NT2/D1 (cell line): ENCODE measurements around the gene GABRQ.

Experiments used
- SUZ12 ChIP-seq: IDR thresholded peaks from 2 replicates; pipeline ENCODE4 v1.6.1; 2011; ENCODE audit not compliant: insufficient read length, insufficient read depth; ENCODE audit errors: extremely low read depth
- YY1 ChIP-seq: IDR thresholded peaks from 2 replicates; pipeline ENCODE4 v1.6.1; 2011; ENCODE audit not compliant: insufficient read length, insufficient read depth
- ZNF274 ChIP-seq: IDR thresholded peaks from 2 replicates; pipeline ENCODE4 v1.6.1; 2011; ENCODE audit warnings: mild to moderate bottlenecking, low read depth, low read length

DNA sequence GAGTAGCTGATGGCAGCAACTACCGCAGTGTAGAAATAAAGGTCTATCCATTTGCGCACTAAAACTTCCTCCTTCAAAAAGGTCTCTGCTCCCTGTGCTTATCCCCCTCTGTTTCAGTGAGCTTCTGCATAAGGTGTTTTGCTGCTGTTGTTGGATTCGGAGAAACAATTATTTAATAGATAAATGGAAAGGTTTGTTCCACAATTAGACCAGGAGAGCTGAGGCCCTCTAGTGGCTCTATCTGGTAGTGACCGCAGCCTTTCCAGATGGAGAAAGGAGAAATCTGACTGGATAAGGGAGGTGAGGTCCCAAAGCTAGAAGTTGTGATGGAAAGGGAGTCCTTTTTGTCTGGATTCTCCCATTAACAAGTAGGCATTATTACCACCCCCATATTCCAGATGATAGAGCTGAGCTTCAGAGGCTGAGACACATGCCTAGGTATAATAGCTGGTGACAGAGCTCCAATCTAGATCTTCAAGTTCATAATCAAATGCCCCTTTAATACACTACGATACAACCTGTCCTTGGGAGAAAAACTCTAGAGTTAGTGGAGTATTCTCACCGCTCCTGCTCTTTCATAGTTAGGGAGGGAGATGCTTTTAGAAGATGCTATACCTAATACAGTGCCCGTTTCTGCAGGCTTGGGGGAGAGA is 5.1 kb upstream of the GABRQ start:
- TF ChIP-seq YY1 (no peak), SUZ12 (no peak), ZNF274 (no peak)
